ENCODE results near the gene GPR31. TPM values are rescaled to one million over a fixed set of nuclear protein-coding genes. Genes with fewer than 3 reads are reported as not detected.

GPR31 gene
- total and polyA plus RNA-seq, 2 donors (not counting 3 experiments of a cell fraction or from before 2014, with no cell fraction given), result not detected

- BruUV-seq (replicated peaks), result no TSS peak
Observed at GRCh38 chr6:167112421-167112820, 45.4 kb downstream of the GPR31 start.

More at GRCh38 chr6:167112421-167112820, 45.4 kb downstream of the GPR31 start:
- Histone ChIP-seq H3K79me2 (ENCODE audit: control insufficient read depth, insufficient read depth, low read length) (no peaks in the 10 kb centered on the region), H4K20me1 (replicated peaks; ENCODE audit: control insufficient read depth, extremely low read depth, insufficient read depth, low read length) (no peaks in the 10 kb centered on the region), H3K9me3 (replicated peaks; ENCODE audit: control insufficient read depth, insufficient read depth, low read length) (no peaks in the 10 kb centered on the region), H3K27ac (ENCODE audit: insufficient read depth, low read depth, low read length) (no peak overlapping the region), H3K27me3 (ENCODE audit: control insufficient read depth in 2 of 2, insufficient read depth in 2 of 2, low read length in 2 of 2) (no peaks in the 10 kb centered on the region), H3K4me3 (replicated peaks in 1 of 3; ENCODE audit: insufficient read depth in 1 of 3, low read depth in 1 of 3, low read length in 3 of 3) (no peak overlapping the region), H2AFZ (ENCODE audit: low read depth, low read length) (no peak overlapping the region), H3K9ac (replicated peaks; ENCODE audit: extremely low read depth, insufficient read depth, low read length) (no peak overlapping the region), H3K9me1 (replicated peaks; ENCODE audit: control insufficient read depth, extremely low read depth, insufficient read depth, low read length) (no peaks in the 10 kb centered on the region), H3K4me2 (ENCODE audit: insufficient read depth, low read length) (no peak overlapping the region), H3K36me3 (ENCODE audit: control insufficient read depth in 2 of 2, extremely low read depth in 1 of 2, insufficient read depth in 2 of 2, low read length in 2 of 2) (no peaks in the 10 kb centered on the region), H3K4me1 (ENCODE audit: control insufficient read depth, extremely low read depth, insufficient read depth, low read length) (no peaks in the 10 kb centered on the region)
- intact Hi-C loops (cut with micrococcal nuclease), result no loop called here
- ChIA-PET CTCF (no interaction called here), POLR2A (no interaction called here)
- TF ChIP-seq POLR2A (IDR thresholded peaks at IDR 0.05; ENCODE audit: low read depth, low read length) (no peak), EZH2 (IDR thresholded peaks at IDR 0.05; ENCODE audit: borderline replicate concordance, low read depth, low read length, severe bottlenecking) (no peak), GATA2 (IDR thresholded peaks at IDR 0.05; ENCODE audit: insufficient read depth, insufficient read length, low read depth, low read length) (no peak), MYC (IDR thresholded peaks at IDR 0.05; ENCODE audit: low read depth, low read length) (no peak), FOS (IDR thresholded peaks at IDR 0.05; ENCODE audit: borderline replicate concordance, insufficient read depth, low read length) (no peak), JUN (IDR thresholded peaks at IDR 0.05; ENCODE audit: borderline replicate concordance, insufficient read depth, insufficient read length, low read depth) (no peak), POLR2AphosphoS5 (IDR thresholded peaks at IDR 0.05; ENCODE audit: insufficient read depth, low read depth, low read length) (no peak)
- TF ChIP-seq, protein P1, sequence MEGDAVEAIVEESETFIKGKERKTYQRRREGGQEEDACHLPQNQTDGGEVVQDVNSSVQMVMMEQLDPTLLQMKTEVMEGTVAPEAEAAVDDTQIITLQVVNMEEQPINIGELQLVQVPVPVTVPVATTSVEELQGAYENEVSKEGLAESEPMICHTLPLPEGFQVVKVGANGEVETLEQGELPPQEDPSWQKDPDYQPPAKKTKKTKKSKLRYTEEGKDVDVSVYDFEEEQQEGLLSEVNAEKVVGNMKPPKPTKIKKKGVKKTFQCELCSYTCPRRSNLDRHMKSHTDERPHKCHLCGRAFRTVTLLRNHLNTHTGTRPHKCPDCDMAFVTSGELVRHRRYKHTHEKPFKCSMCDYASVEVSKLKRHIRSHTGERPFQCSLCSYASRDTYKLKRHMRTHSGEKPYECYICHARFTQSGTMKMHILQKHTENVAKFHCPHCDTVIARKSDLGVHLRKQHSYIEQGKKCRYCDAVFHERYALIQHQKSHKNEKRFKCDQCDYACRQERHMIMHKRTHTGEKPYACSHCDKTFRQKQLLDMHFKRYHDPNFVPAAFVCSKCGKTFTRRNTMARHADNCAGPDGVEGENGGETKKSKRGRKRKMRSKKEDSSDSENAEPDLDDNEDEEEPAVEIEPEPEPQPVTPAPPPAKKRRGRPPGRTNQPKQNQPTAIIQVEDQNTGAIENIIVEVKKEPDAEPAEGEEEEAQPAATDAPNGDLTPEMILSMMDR (IDR thresholded peaks at IDR 0.05; ENCODE audit: extremely low read depth in 1 of 2, insufficient read depth in 1 of 2, low read depth in 1 of 2, low read length in 2 of 2), result no peak
- TF ChIP-seq, protein P2, sequence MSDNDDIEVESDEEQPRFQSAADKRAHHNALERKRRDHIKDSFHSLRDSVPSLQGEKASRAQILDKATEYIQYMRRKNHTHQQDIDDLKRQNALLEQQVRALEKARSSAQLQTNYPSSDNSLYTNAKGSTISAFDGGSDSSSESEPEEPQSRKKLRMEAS (IDR thresholded peaks at IDR 0.05; ENCODE audit: insufficient read depth, insufficient read length), result no peak
- FAIRE-seq (no peak), DNase-seq (ENCODE audit: low read depth, low spot score) (no peak)
- dilution Hi-C loops (cut with MboI; ENCODE audit: extremely low pct_ligation_motif_present, low sequenced_read_pairs), result no loop called here
